Heart left ventricle (tissue), 13 donors: Measurements from ENCODE around the gene RAB36.

Source experiments
- POLR2A ChIP-seq, 2 donors: fragments of 450-650 bp; IDR thresholded peaks; one replicate each; pipeline ENCODE4 v1.6.1; 2017; ENCODE audit warnings: antibody characterized with exemption in 2 of 2, mild to moderate bottlenecking in 2 of 2, moderate library complexity in 2 of 2
- TF ChIP-seq, protein P1 (sequence below), 12 donors: fragments of 200-600 bp; sonication (generic) in 4 of 12; IDR thresholded peaks; one replicate each; pipeline versions ENCODE4 v1.5.0 to v1.8.0; 2018 to 2022; ENCODE audit warnings: antibody characterized with exemption in 12 of 12, mild to moderate bottlenecking in 5 of 12
- donor health status: ischemic (EF 13 %, LVEDD 7.1; RV severe dilation, severe dysfunction).
- donor health status: DM: no; HTN: yes; CAD: no.
- donor health status: DM: no; HTN: no; CAD: no.
- donor health status: ischemic (EF 25% LVEDD 6.9; RV normal size, moderate dysfunction).
- donor health status: ischemic (EF 25% LVEDD 5.7; RV mildly dilated, moderate dysfunction).
- donor health status: ischemic (EF 35%, LVEDD 5.7; RV mildly dilated, moderate dysfunction).
- donor health status: nonischemic (EF 11% LVEDD 7.7; RV severe dilation, severe dysfunction).
- donor health status: DM: yes; HTN: yes; CAD: no.
- donor health status: PGD.
- donor health status: ischemic (EF 29% LVEDD 5.4; RV normal size, mild dysfunction).
- donor health status: nonischemic (EF 23%, LVEDD 6.1; RV moderate dilation, normal function).

DNA sequence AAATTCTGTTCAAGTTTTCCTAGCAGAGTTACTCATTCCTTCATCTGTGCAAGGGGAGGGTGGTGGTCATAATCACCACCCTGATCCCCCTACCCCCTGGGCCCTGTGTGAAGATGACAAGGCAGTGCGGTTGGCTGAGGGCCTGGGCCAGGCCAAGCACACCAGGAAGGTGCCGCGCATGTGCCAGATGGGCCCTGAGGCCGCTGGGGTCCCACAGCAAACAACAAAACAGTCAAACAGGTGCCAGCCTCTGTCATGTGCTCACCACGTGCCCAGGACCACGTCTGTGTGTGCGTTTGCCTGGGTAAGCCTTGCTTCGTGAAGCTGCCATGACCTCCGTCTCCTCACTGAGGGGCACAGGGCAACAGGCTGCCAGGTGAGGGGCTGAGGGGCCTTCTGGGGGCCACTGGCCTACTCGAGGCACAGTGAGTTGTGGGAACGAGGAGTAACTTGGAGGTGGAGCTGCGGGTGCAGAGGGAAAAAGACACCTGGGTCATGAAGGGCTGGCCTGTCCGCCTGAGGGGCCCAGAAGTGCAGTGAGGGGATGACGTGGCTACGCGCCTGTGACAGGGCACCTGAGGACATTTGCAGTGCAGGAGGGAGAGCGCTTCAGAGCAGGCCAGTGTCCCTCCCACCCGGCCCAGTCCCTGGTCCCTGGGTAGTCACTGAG lies 29.3 kb upstream of the RAB36 start:
- no peak for TF ChIP-seq POLR2A (IDR thresholded peaks at IDR 0.05)
- TF ChIP-seq, protein P1, sequence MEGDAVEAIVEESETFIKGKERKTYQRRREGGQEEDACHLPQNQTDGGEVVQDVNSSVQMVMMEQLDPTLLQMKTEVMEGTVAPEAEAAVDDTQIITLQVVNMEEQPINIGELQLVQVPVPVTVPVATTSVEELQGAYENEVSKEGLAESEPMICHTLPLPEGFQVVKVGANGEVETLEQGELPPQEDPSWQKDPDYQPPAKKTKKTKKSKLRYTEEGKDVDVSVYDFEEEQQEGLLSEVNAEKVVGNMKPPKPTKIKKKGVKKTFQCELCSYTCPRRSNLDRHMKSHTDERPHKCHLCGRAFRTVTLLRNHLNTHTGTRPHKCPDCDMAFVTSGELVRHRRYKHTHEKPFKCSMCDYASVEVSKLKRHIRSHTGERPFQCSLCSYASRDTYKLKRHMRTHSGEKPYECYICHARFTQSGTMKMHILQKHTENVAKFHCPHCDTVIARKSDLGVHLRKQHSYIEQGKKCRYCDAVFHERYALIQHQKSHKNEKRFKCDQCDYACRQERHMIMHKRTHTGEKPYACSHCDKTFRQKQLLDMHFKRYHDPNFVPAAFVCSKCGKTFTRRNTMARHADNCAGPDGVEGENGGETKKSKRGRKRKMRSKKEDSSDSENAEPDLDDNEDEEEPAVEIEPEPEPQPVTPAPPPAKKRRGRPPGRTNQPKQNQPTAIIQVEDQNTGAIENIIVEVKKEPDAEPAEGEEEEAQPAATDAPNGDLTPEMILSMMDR (IDR thresholded peaks at IDR 0.05), result no peak
